ENCODE measurements around the gene PRUNE1.
A peak's percentile ranks its signal among the peaks of the same experiment; 100 is the strongest.

PRUNE1 gene

GRCh38 chr1:150981805-150982712, 26.2 kb upstream of the PRUNE1 start, which contains the start of gene ANXA9:
TSS of gene ANXA9 (plus strand) at chr1:150982292. CDS start at chr1:150983106, 814 bp downstream.
- no peak for TF ChIP-seq CTCF (IDR thresholded peaks at IDR 0.05)

- no peak for TF ChIP-seq CTCF (IDR thresholded peaks at IDR 0.05)
These were observed 22.9 kb upstream of the PRUNE1 start for GRCh38 chr1:150985179-150985825.

GRCh38 chr1:150987924-150988323, 20.3 kb upstream of the PRUNE1 start:
- TF ChIP-seq CTCF (IDR thresholded peaks at IDR 0.05): no peak

GRCh38 chr1:150992626-150993025, 15.6 kb upstream of the PRUNE1 start:
- no peak for TF ChIP-seq CTCF (IDR thresholded peaks at IDR 0.05)

- TF ChIP-seq CTCF (IDR thresholded peaks at IDR 0.05): no peak
These were observed 14.0 kb upstream of the PRUNE1 start for GRCh38 chr1:150994248-150994647.

GRCh38 chr1:150995460-150995859, 12.8 kb upstream of the PRUNE1 start:
- no peak for TF ChIP-seq CTCF (IDR thresholded peaks at IDR 0.05)

GRCh38 chr1:150995896-150996295, 12.4 kb upstream of the PRUNE1 start:
- TF ChIP-seq CTCF (IDR thresholded peaks at IDR 0.05): peak; percentile 96

Data from LNCAP (cell line).